Natural killer cell (primary cell): ENCODE data around the gene ADAMTS20. TPM values are rescaled to one million over a fixed set of nuclear protein-coding genes. Genes with fewer than 3 reads are reported as not detected.

ENCODE experiments used
- ATAC-seq, 3 donors: fragments of 150-1000 bp in 2 of 3; fragments of 200-7000 bp in 1 of 3; cut with Tn5 transposase; 1 replicate in 1 of 3; 2 replicates in 2 of 3; pipeline ENCODE4 v1.10.0; 2021; ENCODE audit warnings: mild to moderate bottlenecking in 2 of 3, moderate library complexity in 2 of 3
- DNase-seq, 2 donors: peaks; one replicate each; pipeline versions ENCODE4 v3.0.0 to v3.0.0-alpha.2; 2013 to 2021; ENCODE audit warnings: mixed read lengths in 1 of 2
- H3K27ac ChIP-seq: one replicate; pipeline ENCODE4 v1.5.1; 2013; ENCODE audit warnings: mild to moderate bottlenecking, low read length
- H3K27me3 ChIP-seq: one replicate; pipeline ENCODE4 v1.6.1; 2013; ENCODE audit warnings: low read length; ENCODE audit not compliant: control insufficient read depth, insufficient read depth
- H3K36me3 ChIP-seq: one replicate; pipeline ENCODE4 v1.6.1; 2013; ENCODE audit warnings: low read length; ENCODE audit not compliant: control insufficient read depth, insufficient read depth
- H3K4me1 ChIP-seq: one replicate; pipeline ENCODE4 v1.6.1; 2013; ENCODE audit warnings: low read length; ENCODE audit not compliant: control insufficient read depth, insufficient read depth
- H3K4me3 ChIP-seq: one replicate; pipeline ENCODE4 v1.5.1; 2013; ENCODE audit warnings: low read length
- H3K9me3 ChIP-seq: one replicate; pipeline ENCODE4 v1.6.1; 2013; ENCODE audit warnings: low read length; ENCODE audit not compliant: control insufficient read depth, insufficient read depth
- H3K27ac Mint-ChIP-seq, 2 donors: one replicate each; pipeline ENCODE4 v1.8.0; 2022; ENCODE audit warnings: mild to moderate bottlenecking in 2 of 2, mixed read lengths in 2 of 2, moderate library complexity in 1 of 2
- H3K27me3 Mint-ChIP-seq, 2 donors: one replicate each; pipeline ENCODE4 v1.8.0; 2022; ENCODE audit warnings: low read depth in 2 of 2, mixed read lengths in 2 of 2
- H3K36me3 Mint-ChIP-seq: one replicate; pipeline ENCODE4 v1.8.0; 2022; ENCODE audit warnings: mixed read lengths
- H3K4me1 Mint-ChIP-seq, 2 donors: one replicate each; pipeline ENCODE4 v1.8.0; 2022; ENCODE audit warnings: mixed read lengths in 2 of 2
- H3K4me3 Mint-ChIP-seq: one replicate; pipeline ENCODE4 v1.8.0; 2022; ENCODE audit warnings: mild to moderate bottlenecking, moderate library complexity, mixed read lengths
- H3K9me3 Mint-ChIP-seq, 2 donors: one replicate each; pipeline ENCODE4 v1.8.0; 2022; ENCODE audit warnings: mixed read lengths in 2 of 2
- WGBS: methylation state at CpG from one replicate; pipeline ENCODE4 v1.1.7; 2013; ENCODE audit warnings: missing lambda C conversion rate; ENCODE audit not compliant: insufficient coverage; 5-methylcytosine and 5-hydroxymethylcytosine counted together
- intact Hi-C: fragments of 100-400 bp; cut with micrococcal nuclease; formaldehyde crosslinking; loops from one replicate; pipeline ENCODE4 v1.14.2; 2022
- total RNA-seq, 4 donors: library from RNA; stranded (reverse); fragments of 120-200 nt in 1 of 4; gene quantifications; one replicate each; pipeline versions ENCODE4 v1.2.3 to v1.2.4, GENCODE V29; 2013 to 2022
- TF ChIP-seq, protein P1 (sequence below): fragments of 200-600 bp; IDR thresholded peaks from one replicate; pipeline ENCODE4 v1.8.0; 2022; ENCODE audit warnings: antibody characterized with exemption

Gene ADAMTS20
- total RNA-seq, 3 donors from 2014 or later (not counting 1 experiment from before 2014, with no cell fraction given) = not detected

DNA sequence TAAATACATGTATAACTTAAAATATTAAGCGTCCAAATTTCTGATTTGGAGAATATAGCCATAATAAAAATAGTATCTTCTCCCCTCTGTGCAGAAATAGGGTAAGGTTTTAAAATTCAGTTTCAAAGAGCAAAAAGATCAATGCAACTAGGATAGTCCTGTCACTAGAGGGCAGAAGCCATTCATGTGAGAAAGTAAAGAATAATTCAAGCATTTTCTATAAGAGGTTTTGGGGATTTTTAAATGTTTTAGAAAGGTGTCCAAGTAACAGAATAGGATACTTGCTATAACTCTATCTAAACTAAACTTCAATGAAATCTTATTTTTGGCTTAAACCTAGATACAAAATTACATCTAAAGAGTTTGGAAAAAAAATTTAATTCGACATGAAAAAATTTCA, 50.3 kb downstream of the ADAMTS20 start:
- DNase-seq = no peak
- no peaks in the 10 kb centered on the region for H3K27me3 Mint-ChIP-seq
- TF ChIP-seq, protein P1, sequence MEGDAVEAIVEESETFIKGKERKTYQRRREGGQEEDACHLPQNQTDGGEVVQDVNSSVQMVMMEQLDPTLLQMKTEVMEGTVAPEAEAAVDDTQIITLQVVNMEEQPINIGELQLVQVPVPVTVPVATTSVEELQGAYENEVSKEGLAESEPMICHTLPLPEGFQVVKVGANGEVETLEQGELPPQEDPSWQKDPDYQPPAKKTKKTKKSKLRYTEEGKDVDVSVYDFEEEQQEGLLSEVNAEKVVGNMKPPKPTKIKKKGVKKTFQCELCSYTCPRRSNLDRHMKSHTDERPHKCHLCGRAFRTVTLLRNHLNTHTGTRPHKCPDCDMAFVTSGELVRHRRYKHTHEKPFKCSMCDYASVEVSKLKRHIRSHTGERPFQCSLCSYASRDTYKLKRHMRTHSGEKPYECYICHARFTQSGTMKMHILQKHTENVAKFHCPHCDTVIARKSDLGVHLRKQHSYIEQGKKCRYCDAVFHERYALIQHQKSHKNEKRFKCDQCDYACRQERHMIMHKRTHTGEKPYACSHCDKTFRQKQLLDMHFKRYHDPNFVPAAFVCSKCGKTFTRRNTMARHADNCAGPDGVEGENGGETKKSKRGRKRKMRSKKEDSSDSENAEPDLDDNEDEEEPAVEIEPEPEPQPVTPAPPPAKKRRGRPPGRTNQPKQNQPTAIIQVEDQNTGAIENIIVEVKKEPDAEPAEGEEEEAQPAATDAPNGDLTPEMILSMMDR = no peak
- no peaks in the 10 kb centered on the region for H3K4me1 Mint-ChIP-seq
- intact Hi-C loops = no loop called here
- no peak overlapping the region for H3K27ac ChIP-seq
- H3K9me3 ChIP-seq = no peaks in the 10 kb centered on the region
- H3K27ac Mint-ChIP-seq = no peak overlapping the region
- no peak overlapping the region for H3K4me3 Mint-ChIP-seq
- H3K36me3 Mint-ChIP-seq = no peaks in the 10 kb centered on the region
- WGBS = no CpG with 5 or more reads among the region's 2 CpGs
- ATAC-seq = no peak
- no peaks in the 10 kb centered on the region for H3K36me3 ChIP-seq
- no peak overlapping the region for H3K4me3 ChIP-seq
- peaks cover 0 to 2% of the 10 kb centered on the region in 2 donors for H3K9me3 Mint-ChIP-seq
- no peaks in the 10 kb centered on the region for H3K27me3 ChIP-seq
- H3K4me1 ChIP-seq = no peaks in the 10 kb centered on the region

DNA sequence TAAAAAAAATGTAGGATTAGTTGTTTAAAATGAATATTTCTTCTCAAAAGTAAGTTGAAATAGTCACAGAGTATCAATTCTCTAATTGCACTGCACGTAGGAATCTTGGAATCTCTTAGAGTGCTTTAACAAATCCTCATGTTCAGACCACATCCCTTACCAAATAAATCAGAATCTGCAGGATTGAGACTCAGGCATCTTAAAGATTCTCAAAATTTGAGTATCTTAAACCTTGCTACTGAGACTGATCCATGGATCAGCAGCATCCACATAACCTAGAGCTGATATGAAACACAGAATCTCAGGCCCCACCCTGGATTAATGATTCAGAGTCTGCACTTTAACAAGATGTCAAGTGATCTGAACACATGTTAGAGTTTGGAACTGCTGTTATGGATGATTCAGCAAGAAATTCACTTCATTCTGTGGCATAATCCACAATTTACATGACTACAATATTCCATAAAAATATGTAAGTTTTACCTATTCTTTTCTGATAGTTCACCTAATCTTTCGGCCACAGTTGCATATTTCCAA, 58.7 kb downstream of the ADAMTS20 start:
- no peak for DNase-seq
- Mint-ChIP-seq H3K27ac (no peak overlapping the region), H3K36me3 (no peaks in the 10 kb centered on the region), H3K9me3 (peaks cover 0 to 2% of the 10 kb centered on the region in 2 donors), H3K4me3 (no peak overlapping the region), H3K27me3 (no peaks in the 10 kb centered on the region), H3K4me1 (no peaks in the 10 kb centered on the region)
- no peaks in the 10 kb centered on the region for H3K4me1 ChIP-seq
- no peak overlapping the region for H3K4me3 ChIP-seq
- ATAC-seq = no peak
- WGBS = 80% methylated on average over 1 of the region's 2 CpGs
- intact Hi-C loops = no loop called here
- H3K27ac ChIP-seq = no peak overlapping the region
- H3K36me3 ChIP-seq = no peaks in the 10 kb centered on the region
- no peaks in the 10 kb centered on the region for H3K9me3 ChIP-seq
- no peaks in the 10 kb centered on the region for H3K27me3 ChIP-seq
- TF ChIP-seq, protein P1 = no peak

DNA sequence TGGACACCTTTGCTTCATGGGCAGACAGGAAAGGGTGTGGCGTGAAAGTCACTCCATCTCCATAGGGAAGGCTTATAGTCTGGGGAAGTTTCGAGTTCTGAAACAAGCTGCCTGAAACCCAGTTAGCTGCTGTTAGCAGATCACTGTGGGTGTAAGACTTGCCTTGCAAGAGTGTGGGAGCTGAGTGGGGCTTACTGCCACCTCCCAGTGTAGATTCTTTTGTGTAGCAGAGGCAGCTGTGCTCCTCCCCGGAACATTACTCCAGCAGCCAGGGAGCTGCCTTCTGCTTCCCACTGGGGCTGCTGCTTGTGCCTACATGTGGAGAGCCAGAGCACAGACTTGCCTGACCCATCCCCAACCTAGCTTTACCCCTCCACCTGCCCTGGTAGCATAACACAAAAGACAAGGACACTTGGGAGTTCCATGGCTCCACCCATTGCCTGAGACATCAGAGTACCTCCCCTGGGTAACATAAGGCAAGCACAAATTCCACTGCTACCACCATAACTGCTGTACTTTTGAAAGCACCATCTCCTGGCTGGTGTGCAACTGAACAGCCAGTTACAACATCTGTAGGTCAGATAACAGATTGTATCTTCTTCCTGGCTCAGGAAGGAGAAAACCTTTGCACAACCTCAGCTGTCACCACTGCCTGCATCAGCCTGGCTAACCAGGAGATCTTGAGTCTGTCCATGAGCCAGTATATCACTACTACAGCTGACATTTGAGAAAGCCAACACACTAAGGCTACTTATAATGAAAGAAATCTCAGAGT, 69.5 kb downstream of the ADAMTS20 start:
- Histone ChIP-seq H3K9me3 (no peaks in the 10 kb centered on the region), H3K27me3 (no peaks in the 10 kb centered on the region), H3K4me1 (no peaks in the 10 kb centered on the region), H3K36me3 (no peaks in the 10 kb centered on the region), H3K27ac (no peak overlapping the region), H3K4me3 (no peak overlapping the region)
- intact Hi-C loops = no loop called here
- Mint-ChIP-seq H3K27me3 (no peaks in the 10 kb centered on the region), H3K4me1 (no peaks in the 10 kb centered on the region), H3K9me3 (peaks cover 5 to 18% of the 10 kb centered on the region in 2 donors), H3K27ac (no peak overlapping the region), H3K4me3 (no peak overlapping the region), H3K36me3 (no peaks in the 10 kb centered on the region)
- no peak for DNase-seq
- ATAC-seq = no peak
- TF ChIP-seq, protein P1 = no peak
- WGBS = 96% methylated on average over 3 of the region's 3 CpGs
